K562 (cell line): ENCODE measurements around the gene PEF1. TPM values are rescaled to one million over a fixed set of nuclear protein-coding genes. Genes with fewer than 3 reads are reported as not detected.
A peak's percentile ranks its signal among the peaks of the same experiment; 100 is the strongest.

Experiments used
- ARID3A ChIP-seq: IDR thresholded peaks from 2 replicates; pipeline ENCODE4 v1.6.1; 2012; ENCODE audit warnings: low read depth, low read length, improper control_type of control experiment, borderline replicate concordance
- BCOR ChIP-seq: fragments of 450-650 bp; IDR thresholded peaks from 2 replicates; pipeline ENCODE4 v1.6.1; 2016
- GTF2A2 ChIP-seq: IDR thresholded peaks from 2 replicates; pipeline ENCODE4 v1.6.1; 2016; ENCODE audit warnings: mild to moderate bottlenecking, missing genetic modification characterization, missing compliant biosample characterization
- HLTF ChIP-seq: fragments of 450-650 bp; IDR thresholded peaks from 2 replicates; pipeline ENCODE4 v1.6.1; 2016
- IRF2 ChIP-seq: sonication (generic); formaldehyde crosslinking; IDR thresholded peaks from 2 replicates; pipeline ENCODE4 v1.8.1; 2022; ENCODE audit warnings: mild to moderate bottlenecking, missing genetic modification reagents
- KDM2B ChIP-seq: fragments of 250-450 bp; sonication (Bioruptor Pico); IDR thresholded peaks from 2 replicates; pipeline ENCODE4 v1.8.0; 2021; ENCODE audit warnings: mild to moderate bottlenecking, moderate library complexity
- MXD1 ChIP-seq: fragments of 250-450 bp; sonication (Bioruptor Pico); IDR thresholded peaks from 2 replicates; pipeline ENCODE4 v1.8.0; 2021; ENCODE audit warnings: borderline replicate concordance, mild to moderate bottlenecking, moderate library complexity; ENCODE audit not compliant: poor library complexity, severe bottlenecking
- NONO ChIP-seq, 2 experiments: fragments of 200-400 bp in 1 of 2; fragments of 450-650 bp in 1 of 2; formaldehyde crosslinking in 1 of 2; IDR thresholded peaks; 2 replicates each; pipeline ENCODE4 v1.6.1; 2017; ENCODE audit warnings: low read depth in 2 of 2, mild to moderate bottlenecking in 2 of 2, moderate library complexity in 2 of 2, low read length in 1 of 2
- NR2F6 ChIP-seq: fragments of 450-650 bp; formaldehyde crosslinking; IDR thresholded peaks from 2 replicates; pipeline ENCODE4 v1.4.0; 2020; ENCODE audit warnings: mild to moderate bottlenecking
- SIN3A ChIP-seq, 2 experiments: fragments of 150-350 bp in 1 of 2; IDR thresholded peaks; 2 replicates each; pipeline ENCODE4 v1.6.1; 2011 to 2016; ENCODE audit warnings: borderline replicate concordance in 2 of 2, low read depth in 2 of 2, low read length in 2 of 2, mild to moderate bottlenecking in 2 of 2, moderate library complexity in 2 of 2; ENCODE audit not compliant: control insufficient read depth in 1 of 2
- SNRNP70 ChIP-seq: fragments of 200-400 bp; formaldehyde crosslinking; optimal IDR thresholded peaks from 2 replicates; pipeline ENCODE3; 2017; ENCODE audit warnings: low read depth, low read length
- SUPT5H ChIP-seq: fragments of 450-650 bp; IDR thresholded peaks from 2 replicates; pipeline ENCODE4 v1.6.1; 2016
- ZEB2 ChIP-seq: fragments of 450-650 bp; IDR thresholded peaks from 2 replicates; pipeline ENCODE4 v1.6.1; 2016
- ZNF384 ChIP-seq: IDR thresholded peaks from 2 replicates; pipeline ENCODE4 v1.6.1; 2012; ENCODE audit warnings: low read depth, low read length, improper control_type of control experiment
- ZNF395 ChIP-seq: fragments of 200-800 bp; sonication (Bioruptor generic); IDR thresholded peaks from 2 replicates; pipeline ENCODE4 v1.6.1; 2017; ENCODE audit warnings: missing genetic modification characterization, missing compliant biosample characterization
- ZNF551 ChIP-seq: fragments of 250-450 bp; sonication (Bioruptor Pico); IDR thresholded peaks from 2 replicates; pipeline ENCODE4 v1.5.0; 2021; ENCODE audit warnings: mild to moderate bottlenecking, moderate library complexity
- ZNF75A ChIP-seq: fragments of 450-650 bp; formaldehyde crosslinking; IDR thresholded peaks from 2 replicates; pipeline ENCODE4 v1.4.0; 2020; ENCODE audit warnings: mild to moderate bottlenecking
- polyA plus RNA-seq, 8 experiments: library from polyadenylated mRNA; depleted of rRNA in 4 of 8; stranded (reverse) in 5 of 8; unstranded in 3 of 8; fragments of >200 nt; fragmentation: Nextera tagmentation in 2 of 8; fragmentation: Illumina TruSeq in 1 of 8; extraction: Ambion mirVana in 2 of 8; extraction: Trizol in 1 of 8; gene quantifications; 2 replicates each; pipeline versions ENCODE4 v1.2.1 to v1.2.3, GENCODE V29; 2011 to 2014; ENCODE audit warnings: inconsistent platforms in 1 of 8, missing spikeins in 1 of 8
- total RNA-seq, 7 experiments: library from RNA; depleted of rRNA in 6 of 7; stranded (reverse); fragments of >200 nt in 6 of 7; fragmentation: Illumina TruSeq in 2 of 7; extraction: Trizol in 2 of 7; gene quantifications; 2 replicates each; pipeline versions ENCODE4 v1.2.1 to v1.2.3, GENCODE V29; 2011 to 2021; ENCODE audit warnings: low replicate concordance in 1 of 7
- TF ChIP-seq, protein P1 (sequence below): fragments of 250-450 bp; sonication (Bioruptor Pico); IDR thresholded peaks from 2 replicates; pipeline ENCODE4 v1.4.0; 2020; ENCODE audit warnings: borderline replicate concordance
- TF ChIP-seq, protein P2 (sequence below), 2 experiments: fragments of 450-650 bp in 1 of 2; sonication (generic) in 1 of 2; formaldehyde crosslinking in 1 of 2; IDR thresholded peaks in 1 of 2; conservative IDR thresholded peaks in 1 of 2; 2 replicates each; pipeline versions ENCODE4 v1.6.1 to v1.8.1; 2016 to 2023; ENCODE audit warnings: mild to moderate bottlenecking in 2 of 2, moderate library complexity in 2 of 2, inconsistent platforms in 1 of 2, missing genetic modification reagents in 1 of 2

The PEF1 gene
- total and polyA plus RNA-seq, 9 of the 15 experiments (the other 6 are each of a cell fraction or from before 2014, with no cell fraction given), result 26.3 to 95.5 (median 61.9) TPM

- TF ChIP-seq BCOR (0 out of 2 replicates have a peak, but pooled peaks have one; percentile 31), ZEB2 (no peak; the same call in 1 of the 2 replicates), GTF2A2 (no peak), NR2F6 (CRISPR knock-in tag) (peak; percentile 52; the same call in 1 of the 2 replicates), HLTF (peak; percentile 36; the same call in 1 of the 2 replicates), ARID3A (no peak), ZNF551 (no peak), SUPT5H (peak; percentile 85), ZNF75A (CRISPR knock-in tag) (no peak), ZNF395 (CRISPR knock-in tag) (peak; percentile 20), MXD1 (CRISPR knock-in tag) (no peak), SNRNP70 (no peak), ZNF384 (no peak; the same call in 1 of the 2 replicates), SIN3A (IDR thresholded peaks at IDR 0.05; ENCODE audit: borderline replicate concordance in 2 of 2, control insufficient read depth in 1 of 2, low read depth in 2 of 2, low read length in 2 of 2) (peak in 1 of 2 experiments; percentile 70; a peak in 2 of 4 replicates), KDM2B (no peak), NONO (IDR thresholded peaks at IDR 0.05; ENCODE audit: low read depth in 2 of 2, low read length in 1 of 2) (no peak), IRF2 (CRISPR knock-in tag) (no peak)
- TF ChIP-seq, protein P1, sequence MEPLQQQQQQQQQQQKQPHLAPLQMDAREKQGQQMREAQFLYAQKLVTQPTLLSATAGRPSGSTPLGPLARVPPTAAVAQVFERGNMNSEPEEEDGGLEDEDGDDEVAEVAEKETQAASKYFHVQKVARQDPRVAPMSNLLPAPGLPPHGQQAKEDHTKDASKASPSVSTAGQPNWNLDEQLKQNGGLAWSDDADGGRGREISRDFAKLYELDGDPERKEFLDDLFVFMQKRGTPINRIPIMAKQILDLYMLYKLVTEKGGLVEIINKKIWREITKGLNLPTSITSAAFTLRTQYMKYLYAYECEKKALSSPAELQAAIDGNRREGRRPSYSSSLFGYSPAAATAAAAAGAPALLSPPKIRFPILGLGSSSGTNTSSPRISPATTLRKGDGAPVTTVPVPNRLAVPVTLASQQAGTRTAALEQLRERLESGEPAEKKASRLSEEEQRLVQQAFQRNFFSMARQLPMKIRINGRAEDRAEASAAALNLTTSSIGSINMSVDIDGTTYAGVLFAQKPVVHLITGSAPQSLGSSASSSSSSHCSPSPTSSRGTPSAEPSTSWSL (CRISPR knock-in tag), result no peak; the same call in 1 of the 2 replicates
- TF ChIP-seq, protein P2, sequence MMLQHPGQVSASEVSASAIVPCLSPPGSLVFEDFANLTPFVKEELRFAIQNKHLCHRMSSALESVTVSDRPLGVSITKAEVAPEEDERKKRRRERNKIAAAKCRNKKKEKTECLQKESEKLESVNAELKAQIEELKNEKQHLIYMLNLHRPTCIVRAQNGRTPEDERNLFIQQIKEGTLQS (IDR thresholded peaks at IDR 0.05), result peak; percentile 94
- TF ChIP-seq, protein P2 (CRISPR knock-in tag; conservative IDR thresholded peaks at IDR 0.05), result no peak; the same call in 1 of the 2 replicates
These were observed at the start of gene PEF1 (continued) for GRCh38 chr1:31644560-31645273.
